Loucy (cell line): ENCODE data around the gene GCKR.

Experiments
- H2AFZ ChIP-seq: fragments of 200-600 bp; sonication (generic); 2 replicates; pipeline ENCODE4 v1.6.0; 2016; ENCODE audit warnings: antibody characterized with exemption, mild to moderate bottlenecking, low read length, moderate library complexity
- H3F3A ChIP-seq: fragments of 200-600 bp; 2 replicates; pipeline ENCODE4 v1.6.0; 2016; ENCODE audit warnings: antibody characterized with exemption, low read depth, mild to moderate bottlenecking
- H3K27me3 ChIP-seq: fragments of 200-600 bp; sonication (generic); 2 replicates; pipeline ENCODE4 v1.6.1; 2014; ENCODE audit warnings: low read length, mild to moderate bottlenecking; ENCODE audit not compliant: insufficient read depth, poor library complexity, severe bottlenecking
- H3K36me3 ChIP-seq: fragments of 200-600 bp; sonication (generic); 2 replicates; pipeline ENCODE4 v1.6.1; 2016; ENCODE audit warnings: low read length; ENCODE audit not compliant: insufficient read depth
- H3K4me1 ChIP-seq: fragments of 200-600 bp; sonication (generic); 2 replicates; pipeline ENCODE4 v1.5.1; 2014; ENCODE audit warnings: low read length, mild to moderate bottlenecking; ENCODE audit not compliant: insufficient read depth, poor library complexity, severe bottlenecking
- H3K4me2 ChIP-seq: fragments of 200-600 bp; sonication (generic); 2 replicates; pipeline ENCODE4 v1.6.0; 2014; ENCODE audit warnings: antibody characterized with exemption, low read length, low read depth, mild to moderate bottlenecking; ENCODE audit not compliant: poor library complexity, severe bottlenecking
- H3K4me3 ChIP-seq: fragments of 200-600 bp; sonication (generic); 2 replicates; pipeline ENCODE4 v1.5.1; 2014; ENCODE audit warnings: low read length, mild to moderate bottlenecking, mixed read lengths; ENCODE audit not compliant: poor library complexity, severe bottlenecking
- H3K79me2 ChIP-seq: fragments of 200-600 bp; sonication (generic); 2 replicates; pipeline ENCODE4 v1.6.1; 2014; ENCODE audit warnings: low read length; ENCODE audit not compliant: insufficient read depth
- H3K9ac ChIP-seq: fragments of 200-600 bp; sonication (generic); 2 replicates; pipeline ENCODE4 v1.6.0; 2014; ENCODE audit warnings: mild to moderate bottlenecking, low read depth, low read length, moderate library complexity; ENCODE audit not compliant: poor library complexity, severe bottlenecking
- H3K9me2 ChIP-seq: fragments of 200-600 bp; sonication (generic); replicated peaks from 2 replicates; pipeline ENCODE4 v1.6.1; 2016; ENCODE audit warnings: low read depth, low read length, mixed read lengths
- H3K9me3 ChIP-seq: fragments of 200-600 bp; sonication (generic); 2 replicates; pipeline ENCODE4 v1.6.1; 2014; ENCODE audit warnings: mild to moderate bottlenecking, antibody characterized with exemption, low read length, low read depth; ENCODE audit not compliant: insufficient read depth
- H4K20me1 ChIP-seq: fragments of 200-600 bp; sonication (generic); 2 replicates; pipeline ENCODE4 v1.6.0; 2014; ENCODE audit warnings: antibody characterized with exemption, low read length, mild to moderate bottlenecking; ENCODE audit not compliant: insufficient read depth, poor library complexity, severe bottlenecking
- EZH2phosphoT487 ChIP-seq: fragments of 200-600 bp; IDR thresholded peaks from 2 replicates; pipeline ENCODE4 v1.6.1; 2018; ENCODE audit warnings: antibody characterized with exemption, mild to moderate bottlenecking, moderate library complexity, borderline replicate concordance
- TF ChIP-seq, protein P1 (sequence below): fragments of 200-600 bp; sonication (generic); conservative IDR thresholded peaks from 2 replicates; pipeline ENCODE4 v1.5.1; 2014; ENCODE audit warnings: mild to moderate bottlenecking, antibody characterized with exemption, low read length

GCKR gene

GRCh38 chr2:27572998-27573429 is 76.4 kb downstream of the GCKR start:
- Histone ChIP-seq H3K9me2 (no peaks in the 10 kb centered on the region), H2AFZ (no peak overlapping the region), H3K36me3 (no peaks in the 10 kb centered on the region), H3K4me3 (no peak overlapping the region), H3K9me3 (peaks cover 5% of the 10 kb centered on the region; the same call in 1 of the 2 replicates), H3F3A (no peaks in the 10 kb centered on the region), H3K9ac (no peak overlapping the region), H3K4me1 (no peaks in the 10 kb centered on the region), H3K79me2 (no peaks in the 10 kb centered on the region), H3K27me3 (peaks cover 63% of the 10 kb centered on the region), H4K20me1 (no peaks in the 10 kb centered on the region), H3K4me2 (no peak overlapping the region)
- TF ChIP-seq, protein P1, sequence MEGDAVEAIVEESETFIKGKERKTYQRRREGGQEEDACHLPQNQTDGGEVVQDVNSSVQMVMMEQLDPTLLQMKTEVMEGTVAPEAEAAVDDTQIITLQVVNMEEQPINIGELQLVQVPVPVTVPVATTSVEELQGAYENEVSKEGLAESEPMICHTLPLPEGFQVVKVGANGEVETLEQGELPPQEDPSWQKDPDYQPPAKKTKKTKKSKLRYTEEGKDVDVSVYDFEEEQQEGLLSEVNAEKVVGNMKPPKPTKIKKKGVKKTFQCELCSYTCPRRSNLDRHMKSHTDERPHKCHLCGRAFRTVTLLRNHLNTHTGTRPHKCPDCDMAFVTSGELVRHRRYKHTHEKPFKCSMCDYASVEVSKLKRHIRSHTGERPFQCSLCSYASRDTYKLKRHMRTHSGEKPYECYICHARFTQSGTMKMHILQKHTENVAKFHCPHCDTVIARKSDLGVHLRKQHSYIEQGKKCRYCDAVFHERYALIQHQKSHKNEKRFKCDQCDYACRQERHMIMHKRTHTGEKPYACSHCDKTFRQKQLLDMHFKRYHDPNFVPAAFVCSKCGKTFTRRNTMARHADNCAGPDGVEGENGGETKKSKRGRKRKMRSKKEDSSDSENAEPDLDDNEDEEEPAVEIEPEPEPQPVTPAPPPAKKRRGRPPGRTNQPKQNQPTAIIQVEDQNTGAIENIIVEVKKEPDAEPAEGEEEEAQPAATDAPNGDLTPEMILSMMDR = no peak
- TF ChIP-seq EZH2phosphoT487 = no peak
